Mesenchymal stem cell (in vitro differentiated cells and primary cell): ENCODE measurements around the gene RNF123.

Experiments used
- DNase-seq: peaks from one replicate; pipeline ENCODE4 v3.0.0-alpha.2; 2013
- H2AFZ ChIP-seq: one replicate; pipeline ENCODE4 v1.6.1; 2013; ENCODE audit warnings: low read depth, mild to moderate bottlenecking, control low read depth, inconsistent platforms, low read length, moderate library complexity
- H2AK5ac ChIP-seq: 2 replicates; pipeline ENCODE4 v1.6.1; 2013; ENCODE audit warnings: low read length, moderate library complexity, mild to moderate bottlenecking, inconsistent platforms; ENCODE audit not compliant: severe bottlenecking
- H2BK120ac ChIP-seq: one replicate; pipeline ENCODE4 v1.6.1; 2013; ENCODE audit warnings: low read depth, mild to moderate bottlenecking, inconsistent platforms, low read length, moderate library complexity
- H2BK12ac ChIP-seq, 2 experiments: one replicate each; pipeline ENCODE4 v1.6.1; 2013; ENCODE audit warnings: inconsistent platforms in 2 of 2, low read length in 2 of 2, mild to moderate bottlenecking in 2 of 2, moderate library complexity in 2 of 2, control low read depth in 1 of 2
- H2BK15ac ChIP-seq: one replicate; pipeline ENCODE4 v1.6.1; 2013; ENCODE audit warnings: mild to moderate bottlenecking, low read depth, inconsistent platforms; ENCODE audit not compliant: poor library complexity, severe bottlenecking
- H2BK5ac ChIP-seq: 2 replicates; pipeline ENCODE4 v1.6.1; 2013; ENCODE audit warnings: low read depth, mild to moderate bottlenecking, low read length, control low read depth, inconsistent platforms; ENCODE audit not compliant: poor library complexity, severe bottlenecking
- H3K14ac ChIP-seq, 2 experiments: one replicate each; pipeline ENCODE4 v1.6.1; 2013; ENCODE audit warnings: inconsistent platforms in 2 of 2, low read length in 2 of 2, control low read depth in 1 of 2, mild to moderate bottlenecking in 1 of 2, moderate library complexity in 1 of 2
- H3K18ac ChIP-seq, 2 experiments: one replicate each; pipeline ENCODE4 v1.6.1; 2013; ENCODE audit warnings: inconsistent platforms in 2 of 2, low read length in 2 of 2, control low read depth in 1 of 2, low read depth in 1 of 2, mild to moderate bottlenecking in 1 of 2
- H3K23ac ChIP-seq, 2 experiments: one replicate each; pipeline ENCODE4 v1.6.1; 2013; ENCODE audit warnings: inconsistent platforms in 2 of 2, low read length in 2 of 2, mild to moderate bottlenecking in 2 of 2, moderate library complexity in 2 of 2, control low read depth in 1 of 2
- H3K27ac ChIP-seq: 2 replicates; pipeline ENCODE4 v1.5.1; 2013; ENCODE audit warnings: mild to moderate bottlenecking, moderate library complexity, low read length, control low read depth, inconsistent platforms; ENCODE audit not compliant: poor library complexity, severe bottlenecking
- H3K27me3 ChIP-seq, 2 experiments: 2 replicates each; pipeline versions ENCODE4 v1.6.1 to v1.7.0; 2013; ENCODE audit warnings: low read length in 2 of 2, mild to moderate bottlenecking in 2 of 2, moderate library complexity in 2 of 2, control low read depth in 1 of 2, inconsistent platforms in 1 of 2; ENCODE audit not compliant: control insufficient read depth in 1 of 2, insufficient read depth in 1 of 2
- H3K36me3 ChIP-seq, 2 experiments: 2 replicates each; pipeline versions ENCODE4 v1.6.1 to v1.7.0; 2013; ENCODE audit warnings: low read length in 2 of 2, control low read depth in 1 of 2, inconsistent platforms in 1 of 2, low read depth in 1 of 2, mild to moderate bottlenecking in 1 of 2; ENCODE audit not compliant: insufficient read depth in 2 of 2, control insufficient read depth in 1 of 2
- H3K4ac ChIP-seq, 2 experiments: one replicate each; pipeline ENCODE4 v1.6.1; 2013; ENCODE audit warnings: inconsistent platforms in 2 of 2, low read length in 2 of 2, mild to moderate bottlenecking in 2 of 2, moderate library complexity in 2 of 2, control low read depth in 1 of 2, low read depth in 1 of 2
- H3K4me1 ChIP-seq: 2 replicates; pipeline ENCODE4 v1.6.1; 2013; ENCODE audit warnings: low read depth, low read length, control low read depth; ENCODE audit not compliant: control insufficient read depth, insufficient read depth
- H3K4me2 ChIP-seq: 2 replicates; pipeline ENCODE4 v1.6.1; 2013; ENCODE audit warnings: low read length, mild to moderate bottlenecking, inconsistent platforms; ENCODE audit not compliant: poor library complexity, severe bottlenecking
- H3K4me3 ChIP-seq, 2 experiments: 2 replicates each; pipeline versions ENCODE4 v1.5.1 to v1.7.0; 2013; ENCODE audit warnings: low read length in 2 of 2, mild to moderate bottlenecking in 2 of 2, control low read depth in 1 of 2, low read depth in 1 of 2; ENCODE audit not compliant: insufficient read depth in 1 of 2
- H3K79me1 ChIP-seq: replicated peaks from 2 replicates; pipeline ENCODE4 v1.6.1; 2013; ENCODE audit warnings: mild to moderate bottlenecking, control low read depth, low read length, inconsistent platforms; ENCODE audit not compliant: poor library complexity, severe bottlenecking
- H3K9ac ChIP-seq: 2 replicates; pipeline ENCODE4 v1.7.0; 2013; ENCODE audit warnings: mild to moderate bottlenecking, low read length, moderate library complexity
- H3K9me3 ChIP-seq: 2 replicates; pipeline ENCODE4 v1.7.0; 2013; ENCODE audit warnings: mild to moderate bottlenecking, low read length; ENCODE audit not compliant: control insufficient read depth
- H4K8ac ChIP-seq: one replicate; pipeline ENCODE4 v1.6.1; 2013; ENCODE audit warnings: inconsistent platforms, mild to moderate bottlenecking, low read length, moderate library complexity
- H4K91ac ChIP-seq: one replicate; pipeline ENCODE4 v1.6.1; 2013; ENCODE audit warnings: mild to moderate bottlenecking, low read length, inconsistent platforms
- WGBS: methylation state at CpG from one replicate; pipeline ENCODE4 v1.1.7; 2013; ENCODE audit warnings: mixed read lengths; 5-methylcytosine and 5-hydroxymethylcytosine counted together

The RNF123 gene

DNA sequence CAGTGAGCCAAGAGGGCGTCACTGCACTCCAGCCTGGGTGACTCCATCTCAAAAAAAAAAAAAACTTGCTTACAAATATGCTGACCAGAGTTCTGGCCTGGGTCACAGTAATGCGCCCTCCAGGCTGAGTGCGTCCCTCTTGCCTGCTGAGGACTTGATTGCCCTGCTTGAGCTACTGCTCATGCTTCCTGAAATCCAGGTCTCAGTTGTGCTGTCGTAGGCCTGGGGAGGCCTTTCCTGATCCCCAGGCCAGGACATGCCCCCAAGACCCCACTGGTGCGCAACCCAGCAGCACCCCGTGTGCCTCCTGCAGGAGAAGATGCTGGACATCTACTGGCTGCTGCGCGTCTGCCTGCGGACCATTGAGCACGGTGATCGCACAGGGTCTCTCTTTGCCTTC, 22.8 kb downstream of the RNF123 start:
- H3K9me3 ChIP-seq = no peaks in the 10 kb centered on the region
- no peak overlapping the region for H2BK12ac ChIP-seq
- H2AFZ ChIP-seq = no peak overlapping the region
- H3K27ac ChIP-seq = no peak overlapping the region
- peaks cover 20 to 49% of the 10 kb centered on the region in 2 experiments for H3K36me3 ChIP-seq
- no peak for DNase-seq
- H3K4me3 ChIP-seq = no peak overlapping the region
- H3K9ac ChIP-seq = no peak overlapping the region
- H2BK5ac ChIP-seq = no peak overlapping the region
- no peak overlapping the region for H3K23ac ChIP-seq
- H2AK5ac ChIP-seq = no peak overlapping the region
- no peak overlapping the region for H2BK15ac ChIP-seq
- H3K27me3 ChIP-seq = no peaks in the 10 kb centered on the region
- H3K4me1 ChIP-seq = peaks cover 7% of the 10 kb centered on the region
- no peak overlapping the region for H4K91ac ChIP-seq
- no peak overlapping the region for H3K4ac ChIP-seq
- no peak overlapping the region for H3K4me2 ChIP-seq
- WGBS = 96% methylated on average over 11 of the region's 11 CpGs
- no peak overlapping the region for H4K8ac ChIP-seq
- no peak overlapping the region for H3K18ac ChIP-seq
- no peak overlapping the region for H2BK120ac ChIP-seq
- no peaks in the 10 kb centered on the region for H3K79me1 ChIP-seq
- no peak overlapping the region for H3K14ac ChIP-seq

- Histone ChIP-seq H3K27ac (no peak overlapping the region), H2AK5ac (no peak overlapping the region), H3K9me3 (no peaks in the 10 kb centered on the region), H3K27me3 (no peaks in the 10 kb centered on the region), H3K36me3 (peaks cover 20 to 55% of the 10 kb centered on the region in 2 experiments), H2BK120ac (no peak overlapping the region), H3K9ac (no peak overlapping the region), H2BK15ac (no peak overlapping the region), H3K4me2 (no peak overlapping the region), H3K4me3 (no peak overlapping the region), H4K8ac (no peak overlapping the region), H3K23ac (no peak overlapping the region), H2AFZ (no peak overlapping the region), H3K14ac (peak overlapping the region in 1 of 2 experiments; percentile 46), H3K4ac (no peak overlapping the region), H4K91ac (peak overlapping the region; percentile 11), H3K79me1 (no peaks in the 10 kb centered on the region), H2BK5ac (no peak overlapping the region), H3K18ac (no peak overlapping the region), H2BK12ac (no peak overlapping the region), H3K4me1 (peaks cover 4% of the 10 kb centered on the region)
- DNase-seq = no peak
- WGBS = 80% methylated on average over 7 of the region's 7 CpGs
These were observed 23.4 kb downstream of the RNF123 start for GRCh38 chr3:49712631-49713317.

DNA sequence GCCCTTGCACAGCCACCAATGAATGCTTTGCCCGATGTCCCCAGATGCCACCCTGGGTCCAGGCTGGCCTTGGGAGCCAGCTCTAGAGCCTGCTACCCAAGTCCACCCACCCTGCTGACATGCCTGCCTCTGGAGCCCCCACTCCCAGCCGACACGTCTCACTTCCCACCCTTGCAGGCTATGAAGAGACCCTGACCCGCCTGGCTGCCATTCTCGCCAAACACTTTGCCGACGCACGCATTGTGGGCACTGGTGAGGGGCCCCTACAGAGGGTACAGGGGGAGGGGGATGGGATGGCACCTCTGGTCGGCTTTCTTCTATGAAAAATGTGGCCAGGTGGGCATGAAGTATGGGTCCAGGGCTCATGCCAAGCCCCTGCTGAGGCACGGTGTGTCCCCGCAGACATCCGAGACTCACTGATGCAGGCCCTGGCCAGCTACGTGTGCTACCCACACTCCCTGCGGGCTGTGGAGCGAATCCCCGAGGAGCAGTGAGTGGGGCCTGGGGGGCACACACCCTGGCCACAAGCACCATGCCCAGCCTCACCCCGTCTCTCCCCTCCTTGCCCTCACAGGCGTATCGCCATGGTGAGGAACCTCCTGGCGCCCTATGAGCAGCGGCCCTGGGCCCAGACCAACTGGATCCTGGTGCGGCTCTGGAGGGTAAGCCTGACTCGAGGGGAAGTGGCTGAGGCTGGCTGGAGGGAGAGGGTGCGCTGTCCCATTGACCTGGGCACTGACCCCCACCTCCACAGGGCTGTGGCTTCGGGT, 24.2 kb downstream of the RNF123 start:
- Histone ChIP-seq H3K27me3 (no peaks in the 10 kb centered on the region), H3K4ac (no peak overlapping the region), H3K27ac (no peak overlapping the region), H2BK15ac (no peak overlapping the region), H2AFZ (no peak overlapping the region), H3K4me1 (peaks cover 4% of the 10 kb centered on the region), H4K8ac (peak overlapping the region; percentile 47), H3K14ac (peak overlapping the region in 1 of 2 experiments; percentile 46), H3K18ac (no peak overlapping the region), H3K79me1 (no peaks in the 10 kb centered on the region), H2BK120ac (no peak overlapping the region), H3K23ac (no peak overlapping the region), H3K4me2 (no peak overlapping the region), H3K9ac (no peak overlapping the region), H4K91ac (no peak overlapping the region), H2BK12ac (no peak overlapping the region), H3K9me3 (no peaks in the 10 kb centered on the region), H3K36me3 (peaks cover 20 to 59% of the 10 kb centered on the region in 2 experiments), H3K4me3 (no peak overlapping the region), H2BK5ac (no peak overlapping the region), H2AK5ac (no peak overlapping the region)
- DNase-seq = no peak
- 95% methylated on average over 24 of the region's 25 CpGs for WGBS

DNA sequence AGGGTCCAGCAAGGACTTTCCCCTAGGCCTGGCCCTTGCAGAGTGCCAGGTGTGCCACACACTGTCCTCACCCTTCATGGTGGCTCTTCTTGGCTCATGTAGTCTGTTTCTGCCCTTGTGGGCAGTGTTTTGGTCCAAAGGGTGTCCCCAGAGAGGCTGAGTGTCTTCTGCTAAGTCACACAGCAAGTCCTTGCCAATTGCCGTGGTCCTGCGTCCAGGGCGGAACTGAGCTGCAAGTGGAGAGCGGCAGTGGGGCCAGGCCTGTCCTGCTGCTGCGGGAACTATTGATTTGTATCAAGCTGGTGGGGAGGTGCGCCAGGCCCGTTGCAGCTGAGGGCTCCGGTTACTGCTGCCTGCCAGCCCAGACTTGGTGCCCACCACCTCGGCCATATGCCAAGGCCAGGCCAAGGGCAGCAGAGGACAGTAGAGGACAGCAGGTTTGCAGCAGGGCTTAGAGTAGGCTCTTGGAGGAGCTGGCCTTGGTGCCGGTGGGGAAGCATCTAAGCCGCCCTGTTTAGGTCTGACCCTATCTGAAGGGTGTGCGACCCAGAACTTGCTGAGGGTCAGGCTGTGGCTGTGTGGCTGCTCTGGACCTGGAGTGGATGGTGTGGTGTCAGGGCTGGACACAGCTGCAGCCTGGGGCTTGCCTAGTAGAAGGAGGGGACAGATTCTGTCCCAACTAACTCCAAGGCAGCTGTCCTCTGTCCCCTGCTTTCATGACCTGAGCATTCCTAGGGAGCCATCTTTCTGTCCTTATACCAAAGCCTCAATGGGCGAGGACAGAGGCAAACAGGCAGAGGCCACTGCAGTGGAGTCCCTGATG, 25.6 kb downstream of the RNF123 start:
- H3K4me2 ChIP-seq = no peak overlapping the region
- H3K27me3 ChIP-seq = no peaks in the 10 kb centered on the region
- no peak overlapping the region for H3K27ac ChIP-seq
- H2BK120ac ChIP-seq = no peak overlapping the region
- 88% methylated on average over 13 of the region's 13 CpGs for WGBS
- H3K4me1 ChIP-seq = peaks cover 14% of the 10 kb centered on the region
- peaks cover 20 to 65% of the 10 kb centered on the region in 2 experiments for H3K36me3 ChIP-seq
- no peak overlapping the region for H3K18ac ChIP-seq
- no peak overlapping the region for H2AFZ ChIP-seq
- no peak overlapping the region for H2BK15ac ChIP-seq
- no peak for DNase-seq
- no peak overlapping the region for H2BK12ac ChIP-seq
- no peak overlapping the region for H2AK5ac ChIP-seq
- no peak overlapping the region for H4K91ac ChIP-seq
- no peak overlapping the region for H2BK5ac ChIP-seq
- peaks cover 2% of the 10 kb centered on the region for H3K79me1 ChIP-seq
- no peak overlapping the region for H3K23ac ChIP-seq
- no peak overlapping the region for H3K4ac ChIP-seq
- H3K9me3 ChIP-seq = no peaks in the 10 kb centered on the region
- H4K8ac ChIP-seq = no peak overlapping the region
- H3K4me3 ChIP-seq = no peak overlapping the region
- H3K14ac ChIP-seq = no peak overlapping the region
- H3K9ac ChIP-seq = no peak overlapping the region
